ENCODE data around the gene MAGEA3.
"Not testable (repeated sequence)": the region's sequence is repeated elsewhere in the genome, so short reads cannot be mapped to it uniquely, and the experiment has no call there.

The MAGEA3 gene, protein sequence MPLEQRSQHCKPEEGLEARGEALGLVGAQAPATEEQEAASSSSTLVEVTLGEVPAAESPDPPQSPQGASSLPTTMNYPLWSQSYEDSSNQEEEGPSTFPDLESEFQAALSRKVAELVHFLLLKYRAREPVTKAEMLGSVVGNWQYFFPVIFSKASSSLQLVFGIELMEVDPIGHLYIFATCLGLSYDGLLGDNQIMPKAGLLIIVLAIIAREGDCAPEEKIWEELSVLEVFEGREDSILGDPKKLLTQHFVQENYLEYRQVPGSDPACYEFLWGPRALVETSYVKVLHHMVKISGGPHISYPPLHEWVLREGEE

DNA sequence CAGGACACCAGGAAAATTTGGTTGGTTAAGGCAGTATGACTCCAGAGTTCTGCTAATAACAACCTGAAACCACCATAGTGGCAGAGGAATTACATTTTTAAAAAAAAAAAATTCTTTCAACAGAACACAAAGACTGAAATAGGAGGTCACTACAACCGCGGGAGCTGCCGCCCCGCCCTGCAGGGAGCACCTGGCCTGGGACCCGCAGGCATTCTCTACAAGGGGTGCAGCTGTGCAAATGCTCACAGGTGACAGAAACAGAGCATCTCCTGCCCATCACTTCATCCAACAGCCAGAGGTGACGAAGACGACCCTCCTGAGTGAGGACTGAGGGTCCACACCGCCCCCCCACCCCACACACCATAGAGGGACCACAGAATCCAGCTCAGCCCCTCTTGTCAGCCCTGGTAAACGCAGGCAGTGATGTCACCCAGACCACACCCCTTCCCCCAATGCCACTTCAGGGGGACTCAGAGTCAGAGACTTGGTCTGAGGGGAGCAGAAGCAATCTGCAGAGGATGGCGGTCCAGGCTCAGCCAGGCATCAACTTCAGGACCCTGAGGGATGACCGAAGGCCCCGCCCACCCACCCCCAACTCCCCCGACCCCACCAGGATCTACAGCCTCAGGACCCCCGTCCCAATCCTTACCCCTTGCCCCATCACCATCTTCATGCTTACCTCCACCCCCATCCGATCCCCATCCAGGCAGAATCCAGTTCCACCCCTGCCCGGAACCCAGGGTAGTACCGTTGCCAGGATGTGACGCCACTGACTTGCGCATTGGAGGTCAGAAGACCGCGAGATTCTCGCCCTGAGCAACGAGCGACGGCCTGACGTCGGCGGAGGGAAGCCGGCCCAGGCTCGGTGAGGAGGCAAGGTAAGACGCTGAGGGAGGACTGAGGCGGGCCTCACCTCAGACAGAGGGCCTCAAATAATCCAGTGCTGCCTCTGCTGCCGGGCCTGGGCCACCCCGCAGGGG is at the start of gene MAGEA3:
Gene MAGEA3 (plus strand): TSS at position 843 of the 980 bp plus-strand sequence. CDS start 2,039 bp downstream, outside the sequence.
- DNase-seq: not testable (repeated sequence)

DNA sequence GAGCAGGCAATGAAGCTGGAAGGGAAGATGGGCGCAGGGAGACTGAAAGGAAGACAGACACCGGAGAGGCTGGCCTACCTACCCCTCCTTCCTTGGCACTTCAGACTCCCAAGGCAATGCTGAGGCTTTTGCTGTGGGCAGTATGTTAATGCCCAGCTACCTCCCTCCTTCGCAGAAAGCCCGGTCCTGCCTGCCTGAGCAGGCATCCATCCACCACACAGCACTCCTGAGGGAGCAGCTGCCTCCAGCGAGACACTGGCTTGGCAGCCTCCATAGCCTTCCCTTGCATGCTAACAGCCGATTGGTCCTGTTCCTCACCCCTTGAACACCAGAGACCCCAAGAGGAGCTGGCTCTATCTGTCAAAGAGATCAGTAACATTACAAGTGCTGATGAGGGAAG is 46.5 kb upstream of the MAGEA3 start:
- DNase-seq: no peak

DNA sequence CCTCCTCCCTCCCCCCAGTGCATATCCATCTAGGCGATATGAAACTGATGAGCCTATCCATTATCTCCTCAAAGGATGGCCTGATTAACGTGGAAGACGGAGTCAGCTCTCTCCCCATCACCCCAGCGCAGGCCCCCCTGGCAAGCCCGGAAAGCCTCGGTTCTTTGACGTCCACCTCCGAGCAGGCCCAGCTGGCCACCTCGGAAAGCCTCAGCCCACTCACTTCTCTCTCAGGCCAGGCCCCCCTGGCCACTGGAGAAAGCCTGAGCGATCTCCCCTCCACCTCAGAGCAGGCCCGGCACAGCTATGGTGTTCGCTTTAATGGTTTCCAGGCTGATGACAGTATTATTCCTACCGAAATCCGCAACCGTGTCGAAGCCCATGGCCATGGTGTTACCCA is 46.1 kb upstream of the MAGEA3 start:
- DNase-seq: no peak

DNA sequence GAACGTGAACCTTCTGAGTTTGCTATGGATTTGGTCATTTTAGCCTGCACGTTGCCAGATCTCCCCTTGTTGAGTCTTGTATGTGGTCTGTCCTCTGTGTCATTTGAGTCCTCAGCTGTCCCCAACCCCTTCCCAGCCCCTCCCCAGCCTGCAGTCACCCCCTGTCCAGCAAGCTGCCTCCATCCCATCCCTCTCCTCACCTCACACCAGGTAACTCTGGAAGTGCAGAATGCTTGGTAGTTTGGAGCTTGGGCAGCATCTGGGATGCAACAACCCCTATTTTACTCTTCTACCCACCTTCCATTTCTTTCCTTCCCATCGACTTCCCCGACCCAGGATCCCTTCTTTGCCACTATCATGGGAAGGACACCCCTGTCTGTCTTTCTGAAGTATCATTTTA is 42.5 kb upstream of the MAGEA3 start:
- no peak for DNase-seq

GRCh38 chrX:152656890-152657289 is 41.7 kb upstream of the MAGEA3 start:
- no peak for DNase-seq

- DNase-seq: no peak
Measured at GRCh38 chrX:152658302-152658701, 40.3 kb upstream of the MAGEA3 start.

- DNase-seq: no peak
Measured at GRCh38 chrX:152663086-152663485, 35.5 kb upstream of the MAGEA3 start.

- no peak for DNase-seq
Measured at GRCh38 chrX:152674135-152674534, 24.5 kb upstream of the MAGEA3 start.

- DNase-seq: not testable (repeated sequence)
Measured at GRCh38 chrX:152674652-152675051, 23.9 kb upstream of the MAGEA3 start.

- not testable (repeated sequence) for DNase-seq
Measured at GRCh38 chrX:152681012-152681411, 17.6 kb upstream of the MAGEA3 start.

- not testable (repeated sequence) for DNase-seq
Measured at GRCh38 chrX:152700390-152700789, 1.8 kb downstream of the MAGEA3 start.

DNA sequence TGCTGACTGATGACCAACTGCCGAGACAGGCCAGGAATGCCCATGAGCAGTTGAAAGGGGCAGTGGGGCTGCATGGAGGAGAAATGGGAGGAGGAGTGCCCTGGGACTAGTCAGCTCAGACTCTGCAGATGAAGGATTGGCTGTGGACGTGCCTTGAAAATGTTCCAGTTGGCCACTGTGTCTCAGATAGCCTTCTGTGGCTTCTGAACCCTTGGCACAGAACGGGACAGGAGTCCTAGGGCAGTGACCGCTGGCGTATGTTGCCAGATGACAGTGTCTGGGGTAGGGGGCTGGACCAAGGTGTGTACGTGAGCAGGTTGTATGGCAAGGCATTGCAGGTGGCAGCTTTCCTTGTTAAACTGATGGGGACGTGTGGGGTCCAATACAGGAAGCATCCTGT is 7.9 kb downstream of the MAGEA3 start:
- DNase-seq: not testable (repeated sequence)

DNA sequence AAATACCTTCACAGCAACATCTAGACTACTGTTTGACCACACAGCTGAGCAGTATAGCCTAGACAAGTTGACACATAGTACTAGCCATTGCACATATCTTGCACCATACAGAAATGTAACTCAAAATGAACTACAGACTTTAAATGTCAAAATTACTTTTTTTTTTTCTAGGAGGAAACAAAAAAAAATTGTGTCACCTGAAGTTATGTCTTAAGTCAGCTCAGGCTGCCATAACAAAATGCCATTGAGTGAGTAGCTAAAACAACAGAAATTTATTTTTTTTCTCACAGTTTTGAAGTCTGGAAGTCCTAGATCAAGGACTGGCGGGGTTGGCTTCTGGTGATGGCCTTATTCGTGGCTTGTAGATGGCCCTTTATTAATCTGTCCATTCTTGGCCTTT is 10.6 kb downstream of the MAGEA3 start, which contains the start of gene CSAG2:
Gene CSAG2 (minus strand): TSS at position 101 of the 400 bp plus-strand sequence. CDS start 161 bp downstream, outside the sequence.
- not testable (repeated sequence) for DNase-seq

DNA sequence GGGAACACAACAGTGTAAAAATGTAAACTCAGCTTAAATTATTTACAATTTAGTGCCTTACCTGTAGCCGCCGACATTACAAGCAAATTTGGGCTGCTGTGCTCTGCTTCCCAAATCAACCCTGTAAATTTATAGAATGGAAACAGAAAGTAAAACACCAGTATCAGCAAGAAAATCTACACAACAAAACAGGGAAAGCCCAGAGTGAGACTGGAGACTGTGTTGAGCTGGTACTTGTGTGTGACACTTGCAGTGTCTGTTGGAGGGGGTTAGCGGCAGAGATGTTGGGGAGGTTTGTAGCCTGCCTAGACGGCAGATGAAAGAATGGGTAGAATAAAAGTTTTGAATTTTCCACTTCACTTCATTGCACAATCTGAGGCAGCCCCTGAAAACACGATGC is 14.6 kb downstream of the MAGEA3 start:
- DNase-seq: not testable (repeated sequence)

DNA sequence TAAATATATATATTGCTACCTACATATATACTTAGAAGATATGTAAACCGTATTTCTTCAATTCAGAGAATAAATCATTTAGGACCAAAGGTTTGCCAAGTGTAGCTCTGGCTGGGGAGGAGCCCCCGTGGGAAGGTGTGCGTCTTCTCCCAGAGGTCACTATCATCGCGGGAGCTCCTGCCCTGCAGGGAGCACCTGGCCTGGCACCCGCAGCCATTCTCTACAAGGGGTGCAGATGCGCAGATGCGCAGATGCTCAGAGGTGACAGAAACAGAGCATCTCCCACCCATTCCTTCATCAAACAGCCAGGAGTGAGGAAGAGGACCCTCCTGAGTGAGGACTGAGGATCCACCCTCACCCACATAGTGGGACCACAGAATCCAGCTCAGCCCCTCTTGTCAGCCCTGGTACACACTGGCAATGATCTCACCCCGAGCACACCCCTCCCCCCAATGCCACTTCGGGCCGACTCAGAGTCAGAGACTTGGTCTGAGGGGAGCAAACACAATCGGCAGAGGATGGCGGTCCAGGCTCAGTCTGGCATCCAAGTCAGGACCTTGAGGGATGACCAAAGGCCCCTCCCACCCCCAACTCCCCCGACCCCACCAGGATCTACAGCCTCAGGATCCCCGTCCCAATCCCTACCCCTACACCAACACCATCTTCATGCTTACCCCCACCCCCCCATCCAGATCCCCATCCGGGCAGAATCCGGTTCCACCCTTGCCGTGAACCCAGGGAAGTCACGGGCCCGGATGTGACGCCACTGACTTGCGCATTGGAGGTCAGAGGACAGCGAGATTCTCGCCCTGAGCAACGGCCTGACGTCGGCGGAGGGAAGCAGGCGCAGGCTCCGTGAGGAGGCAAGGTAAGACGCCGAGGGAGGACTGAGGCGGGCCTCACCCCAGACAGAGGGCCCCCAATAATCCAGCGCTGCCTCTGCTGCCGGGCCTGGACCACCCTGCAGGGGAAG is 15.5 kb downstream of the MAGEA3 start, which contains the start of gene MAGEA2B:
Gene MAGEA2B (plus strand): TSS at position 814 of the 973 bp plus-strand sequence. CDS start 2,479 bp downstream, outside the sequence.
- DNase-seq: not testable (repeated sequence)

- DNase-seq: no peak
Measured at GRCh38 chrX:152725409-152725808, 26.8 kb downstream of the MAGEA3 start.

DNA sequence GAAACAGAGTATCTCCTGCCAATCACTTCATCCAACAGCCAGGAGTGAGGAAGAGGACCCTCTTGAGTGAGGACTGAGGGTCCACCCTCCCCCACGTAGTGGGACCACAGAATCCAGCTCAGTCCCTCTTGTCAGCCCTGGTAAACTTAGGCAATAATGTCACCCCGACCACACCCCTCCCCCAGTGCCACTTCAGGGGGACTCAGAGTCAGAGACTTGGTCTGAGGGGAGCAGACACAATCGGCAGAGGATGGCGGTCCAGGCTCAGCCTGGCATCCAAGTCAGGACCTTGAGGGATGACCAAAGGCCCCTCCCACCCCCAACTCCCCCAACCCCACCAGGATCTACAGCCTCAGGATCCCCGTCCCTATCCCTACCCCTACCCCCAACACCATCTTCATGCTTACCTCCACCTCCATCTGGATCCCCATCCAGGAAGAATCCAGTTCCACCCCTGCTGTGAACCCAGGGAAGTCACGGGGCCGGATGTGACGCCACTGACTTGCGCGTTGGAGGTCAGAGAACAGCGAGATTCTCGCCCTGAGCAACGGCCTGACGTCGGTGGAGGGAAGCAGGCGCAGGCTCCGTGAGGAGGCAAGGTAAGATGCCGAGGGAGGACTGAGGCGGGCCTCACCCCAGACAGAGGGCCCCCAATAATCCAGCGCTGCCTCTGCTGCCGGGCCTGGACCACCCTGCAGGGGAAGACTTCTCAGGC is 34.8 kb downstream of the MAGEA3 start, which contains the start of the genes CSAG1 and MAGEA12:
Gene CSAG1 (minus strand): TSS at position 461 of the 715 bp plus-strand sequence. CDS start 1,261 bp downstream, outside the sequence.
Gene MAGEA12 (plus strand): TSS at position 497 of the 715 bp plus-strand sequence. CDS start 2,405 bp downstream, outside the sequence.
- DNase-seq: no peak

- not testable (repeated sequence) for DNase-seq
Measured at GRCh38 chrX:152734143-152734858, 35.7 kb downstream of the MAGEA3 start.

GRCh38 chrX:152735101-152735500 is 36.5 kb downstream of the MAGEA3 start:
- no peak for DNase-seq

GRCh38 chrX:152735860-152736511 is 37.4 kb downstream of the MAGEA3 start:
- no peak for DNase-seq
